Sigmoid colon (tissue), 7 donors: ENCODE measurements around the gene MRAS. TPM values are rescaled to one million over a fixed set of nuclear protein-coding genes. Genes with fewer than 3 reads are reported as not detected.

Experiments
- DNase-seq: peaks from one replicate; pipeline ENCODE4 v3.0.0-alpha.2; 2019
- H3K27ac ChIP-seq, 4 donors: fragments of 200-600 bp; sonication (generic); one replicate each; pipeline ENCODE4 v1.5.1; 2016 to 2019; ENCODE audit warnings: mild to moderate bottlenecking in 1 of 4
- H3K27me3 ChIP-seq, 3 donors: fragments of 200-600 bp; sonication (generic); one replicate each; pipeline ENCODE4 v1.5.1; 2019; ENCODE audit warnings: mild to moderate bottlenecking in 1 of 3
- H3K36me3 ChIP-seq, 4 donors: fragments of 200-600 bp; sonication (generic); one replicate each; pipeline ENCODE4 v1.5.1; 2016 to 2019
- H3K4me1 ChIP-seq, 4 donors: fragments of 200-600 bp; sonication (generic); one replicate each; pipeline ENCODE4 v1.5.1; 2017 to 2019
- H3K4me3 ChIP-seq, 4 donors: fragments of 200-600 bp; sonication (generic); one replicate each; pipeline ENCODE4 v1.5.1; 2017 to 2019; ENCODE audit warnings: mild to moderate bottlenecking in 2 of 4, moderate library complexity in 1 of 4
- H3K9me3 ChIP-seq, 4 donors: fragments of 200-600 bp in 3 of 4; sonication (generic) in 3 of 4; one replicate each; pipeline versions ENCODE4 v1.5.1 to v1.6.1; 2013 to 2019
- CTCF ChIP-seq, 4 experiments: fragments of 450-650 bp in 3 of 4; fragments of 200-600 bp in 1 of 4; IDR thresholded peaks; one replicate each; pipeline ENCODE4 v1.5.1; 2016 to 2019; ENCODE audit warnings: antibody characterized with exemption in 4 of 4, mild to moderate bottlenecking in 3 of 4, moderate library complexity in 2 of 4
- EP300 ChIP-seq, 4 donors: sonication (generic); formaldehyde crosslinking; IDR thresholded peaks; one replicate each; pipeline ENCODE4 v1.6.1; 2017; ENCODE audit warnings: antibody characterized with exemption in 4 of 4
- POLR2A ChIP-seq, 2 donors: fragments of 450-650 bp; IDR thresholded peaks; one replicate each; pipeline ENCODE4 v1.6.1; 2016; ENCODE audit warnings: antibody characterized with exemption in 2 of 2, mild to moderate bottlenecking in 2 of 2, moderate library complexity in 2 of 2
- POLR2AphosphoS5 ChIP-seq, 4 donors: sonication (generic); formaldehyde crosslinking; IDR thresholded peaks; one replicate each; pipeline ENCODE4 v1.6.1; 2017; ENCODE audit warnings: antibody characterized with exemption in 4 of 4
- WGBS, 2 donors: extraction: QIAGEN DNeasy Blood & Tissue Kit; methylation state at CpG; one replicate each; pipeline ENCODE4 v1.1.7; 2013; 5-methylcytosine and 5-hydroxymethylcytosine counted together
- intact Hi-C: fragments of 100-400 bp; cut with DNase I; formaldehyde crosslinking; loops from one replicate; pipeline ENCODE4 v1.15.1; 2023
- polyA plus RNA-seq, 3 donors: library from polyadenylated mRNA; stranded (reverse); fragments of 200-250 nt; gene quantifications; one replicate each; pipeline ENCODE4 v1.2.3, GENCODE V29; 2013
- total RNA-seq, 4 donors: library from RNA; depleted of rRNA; stranded (reverse); fragments of >200 nt; gene quantifications; one replicate each; pipeline ENCODE4 v1.1.0, GENCODE V29; 2016
- donor health status: healthy with polysubstance abuse.
- donor health status: Bipolar disorder and iron deficiency.
- donor health status: healthy.

Gene MRAS
- total and polyA plus RNA-seq, 7 donors = 3.5 to 36.8 (median 24.4) TPM

GRCh38 chr3:138437281-138437680, 88.9 kb downstream of the MRAS start:
- H3K4me3 ChIP-seq = no peak overlapping the region
- TF ChIP-seq CTCF (IDR thresholded peaks at IDR 0.05) = no peak
- TF ChIP-seq POLR2A (IDR thresholded peaks at IDR 0.05) = no peak
- TF ChIP-seq EP300 (IDR thresholded peaks at IDR 0.05) = no peak
- no peak for TF ChIP-seq POLR2AphosphoS5 (IDR thresholded peaks at IDR 0.05)
- H3K27me3 ChIP-seq = peaks cover 0 to 7% (median 0%) of the 10 kb centered on the region in 3 donors
- peaks cover 0 to 59% (median 51%) of the 10 kb centered on the region in 4 donors for H3K4me1 ChIP-seq
- H3K9me3 ChIP-seq = no peaks in the 10 kb centered on the region
- H3K27ac ChIP-seq = no peak overlapping the region
- no peaks in the 10 kb centered on the region for H3K36me3 ChIP-seq
- intact Hi-C loops = loop anchor here (10.0 kb wide), 1 partner anchor 252 kb away; the partner anchor contains the start of gene ARMC8
- no peak for DNase-seq
- 92 to 96% methylated on average over 6 of the region's 6 CpGs for WGBS, 2 donors

- no peak for TF ChIP-seq POLR2A (IDR thresholded peaks at IDR 0.05)
- TF ChIP-seq EP300 (IDR thresholded peaks at IDR 0.05) = no peak
- no peak for TF ChIP-seq CTCF (IDR thresholded peaks at IDR 0.05)
- TF ChIP-seq POLR2AphosphoS5 (IDR thresholded peaks at IDR 0.05) = no peak
- Histone ChIP-seq H3K36me3 (no peaks in the 10 kb centered on the region), H3K27ac (no peak overlapping the region), H3K4me3 (no peak overlapping the region), H3K4me1 (peaks cover 0 to 73% (median 66%) of the 10 kb centered on the region in 4 donors), H3K27me3 (peaks cover 0 to 6% (median 0%) of the 10 kb centered on the region in 3 donors), H3K9me3 (no peaks in the 10 kb centered on the region)
- no peak for DNase-seq
- intact Hi-C loops = loop anchor here (10.0 kb wide), 1 partner anchor 254 kb away; the partner anchor contains the start of gene ARMC8
- WGBS, 2 donors = 80 to 83% methylated on average over 11 of the region's 11 CpGs
Measured at GRCh38 chr3:138438896-138439295, 90.5 kb downstream of the MRAS start.

- no peak overlapping the region for H3K4me3 ChIP-seq
- WGBS, 2 donors = 73 to 78% methylated on average over 4 of the region's 4 CpGs
- DNase-seq = no peak
Measured at GRCh38 chr3:138439646-138440045, 91.3 kb downstream of the MRAS start.

GRCh38 chr3:138440121-138440521, 91.7 kb downstream of the MRAS start:
- Histone ChIP-seq H3K4me3 (no peak overlapping the region), H3K27me3 (no peaks in the 10 kb centered on the region), H3K27ac (peak overlapping the region in 3 of 4 donors; percentile 34 to 50 (median 46)), H3K9me3 (no peaks in the 10 kb centered on the region), H3K4me1 (peaks cover 0 to 70% (median 58%) of the 10 kb centered on the region in 4 donors), H3K36me3 (no peaks in the 10 kb centered on the region)
- intact Hi-C loops = no loop called here
- 86 to 88% methylated on average over 7 of the region's 7 CpGs for WGBS, 2 donors
- DNase-seq = no peak
- TF ChIP-seq POLR2AphosphoS5 (IDR thresholded peaks at IDR 0.05) = peak in 1 of 4 donors; percentile 17
- no peak for TF ChIP-seq CTCF (IDR thresholded peaks at IDR 0.05)

More at GRCh38 chr3:138439646-138440045, 91.3 kb downstream of the MRAS start:
- Histone ChIP-seq H3K36me3 (no peaks in the 10 kb centered on the region), H3K27me3 (no peaks in the 10 kb centered on the region), H3K4me1 (peaks cover 0 to 73% (median 63%) of the 10 kb centered on the region in 4 donors), H3K27ac (peak overlapping the region in 3 of 4 donors; percentile 34 to 50 (median 46)), H3K9me3 (no peaks in the 10 kb centered on the region)
- intact Hi-C loops = loop anchor here (10.0 kb wide), 1 partner anchor 255 kb away; the partner anchor contains the start of gene ARMC8
- TF ChIP-seq CTCF (IDR thresholded peaks at IDR 0.05) (no peak), POLR2AphosphoS5 (IDR thresholded peaks at IDR 0.05) (no peak), EP300 (IDR thresholded peaks at IDR 0.05) (no peak)

GRCh38 chr3:138440596-138440995, 92.2 kb downstream of the MRAS start:
- TF ChIP-seq EP300 (IDR thresholded peaks at IDR 0.05) (no peak), CTCF (IDR thresholded peaks at IDR 0.05) (no peak), POLR2AphosphoS5 (IDR thresholded peaks at IDR 0.05) (no peak), POLR2A (IDR thresholded peaks at IDR 0.05) (no peak)
- Histone ChIP-seq H3K4me1 (peaks cover 0 to 66% (median 54%) of the 10 kb centered on the region in 4 donors), H3K9me3 (no peaks in the 10 kb centered on the region), H3K4me3 (no peak overlapping the region), H3K27ac (peak overlapping the region in 3 of 4 donors; percentile 34 to 50 (median 46)), H3K27me3 (no peaks in the 10 kb centered on the region), H3K36me3 (no peaks in the 10 kb centered on the region)
- no peak for DNase-seq
- intact Hi-C loops = no loop called here
- 84 to 86% methylated on average over 3 of the region's 3 CpGs for WGBS, 2 donors
